ENCODE data around the gene CHPF. TPM values are rescaled to one million over a fixed set of nuclear protein-coding genes. Genes with fewer than 3 reads are reported as not detected.

Gene CHPF
- total RNA-seq, 1 donor from 2014 or later, result 23.2 TPM

DNA sequence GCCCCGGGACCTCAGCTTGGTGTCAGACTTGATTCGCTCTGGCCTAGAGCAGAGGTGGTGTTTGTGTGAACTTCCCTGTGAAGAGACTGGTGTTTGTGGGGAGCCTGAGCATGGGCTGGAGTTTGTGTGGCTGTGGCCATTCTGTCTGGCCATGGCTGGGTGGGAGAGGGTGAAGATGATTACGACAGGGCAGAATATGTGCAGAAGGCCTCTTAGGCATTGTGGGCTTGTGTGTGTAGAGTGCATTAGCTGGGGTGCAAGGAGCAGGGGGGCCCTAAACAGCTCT, 17.2 kb upstream of the CHPF start:
- Histone ChIP-seq H3K4me1 (no peaks in the 10 kb centered on the region), H3K27me3 (ENCODE audit: low read depth) (no peaks in the 10 kb centered on the region), H3K4me3 (no peak overlapping the region), H3K36me3 (peaks cover 17% of the 10 kb centered on the region), H3K9me3 (no peaks in the 10 kb centered on the region), H3K27ac (no peak overlapping the region)
- DNase-seq (no peak), ATAC-seq (no peak)
- TF ChIP-seq CTCF (IDR thresholded peaks at IDR 0.05), result no peak
- intact Hi-C loops (cut with DNase I), result no loop called here

- DNase-seq (no peak), ATAC-seq (peak in 1 of 2 donors; percentile 51)
- peak; percentile 77 for TF ChIP-seq CTCF (IDR thresholded peaks at IDR 0.05)
- no peak overlapping the region for H3K27ac ChIP-seq
- no peaks in the 10 kb centered on the region for H3K9me3 ChIP-seq
- intact Hi-C loops (cut with DNase I), result no loop called here
- no peaks in the 10 kb centered on the region for H3K27me3 ChIP-seq (ENCODE audit: low read depth)
- no peak overlapping the region for H3K4me3 ChIP-seq
- peaks cover 12% of the 10 kb centered on the region for H3K36me3 ChIP-seq
- H3K4me1 ChIP-seq, result no peaks in the 10 kb centered on the region
Observed at GRCh38 chr2:219560037-219560892, 16.7 kb upstream of the CHPF start.

DNA sequence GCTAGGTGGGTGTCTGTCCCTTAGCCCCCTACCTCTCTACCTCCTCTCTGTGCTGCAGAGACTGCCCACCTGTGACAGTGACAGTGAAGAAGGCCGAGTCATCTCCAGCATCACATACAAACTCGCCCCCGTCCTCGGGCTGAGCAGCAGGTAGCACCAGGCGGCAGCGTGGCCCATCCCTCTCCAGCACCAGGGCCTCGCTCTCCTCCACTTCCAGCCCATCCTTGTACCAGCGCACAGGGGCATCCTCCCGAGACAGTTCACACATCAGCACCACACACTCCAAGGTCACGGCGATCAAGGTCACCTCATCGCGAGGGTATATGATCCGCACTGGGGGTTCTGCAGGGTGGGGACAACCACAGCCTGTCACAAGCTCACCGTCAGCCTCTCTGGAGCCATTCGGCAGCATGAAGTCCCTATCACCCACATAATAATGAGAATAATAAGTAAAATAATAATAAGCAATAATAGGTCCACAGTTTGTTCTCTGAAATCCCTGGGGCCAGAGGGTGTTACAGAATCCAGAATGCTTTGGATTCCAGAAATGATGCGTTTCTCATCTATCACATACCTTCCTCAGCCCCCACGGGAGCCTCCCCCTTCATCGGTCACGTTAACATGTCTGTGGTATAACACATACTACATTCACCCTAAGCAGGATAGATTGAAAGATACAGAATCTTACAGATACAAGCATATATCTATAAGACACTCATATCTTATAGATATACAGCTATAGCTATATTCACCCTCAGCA, 15.7 kb upstream of the CHPF start:
- H3K36me3 ChIP-seq, result peaks cover 10% of the 10 kb centered on the region
- no peak for ATAC-seq
- no peaks in the 10 kb centered on the region for H3K4me1 ChIP-seq
- no peak overlapping the region for H3K4me3 ChIP-seq
- H3K27ac ChIP-seq, result no peak overlapping the region
- H3K9me3 ChIP-seq, result no peaks in the 10 kb centered on the region
- no peak for TF ChIP-seq CTCF (IDR thresholded peaks at IDR 0.05)
- no peak for DNase-seq
- H3K27me3 ChIP-seq (ENCODE audit: low read depth), result no peaks in the 10 kb centered on the region
- intact Hi-C loops (cut with DNase I), result no loop called here

- Histone ChIP-seq H3K9me3 (no peaks in the 10 kb centered on the region), H3K4me1 (peaks cover under 1% of the 10 kb centered on the region), H3K36me3 (peaks cover 4% of the 10 kb centered on the region), H3K27me3 (ENCODE audit: low read depth) (peaks cover 5% of the 10 kb centered on the region), H3K4me3 (no peak overlapping the region), H3K27ac (no peak overlapping the region)
- ATAC-seq (no peak), DNase-seq (peak; percentile 27)
- intact Hi-C loops (cut with DNase I), result no loop called here
- no peak for TF ChIP-seq CTCF (IDR thresholded peaks at IDR 0.05)
Observed at GRCh38 chr2:219557791-219558785, 14.5 kb upstream of the CHPF start.

DNA sequence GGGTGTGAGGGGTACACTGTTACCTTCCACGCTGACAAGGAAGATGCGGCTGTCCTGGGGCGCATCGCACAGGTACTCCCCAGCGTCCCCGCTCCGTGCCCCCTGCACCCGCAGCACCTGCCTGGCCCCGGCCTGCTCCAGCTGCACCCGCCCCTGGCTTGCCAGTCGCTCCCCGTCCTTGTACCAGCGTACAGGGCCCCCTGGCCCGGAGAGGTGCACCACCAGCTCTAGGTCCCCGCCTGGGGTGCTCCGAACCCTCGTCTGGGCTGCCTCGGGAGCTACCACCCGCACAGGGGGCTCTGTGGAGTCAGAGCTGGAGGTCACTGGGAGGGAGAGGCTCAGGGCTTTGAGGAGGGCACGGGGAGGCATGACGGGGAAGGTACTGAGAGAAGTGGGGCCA, 13.7 kb upstream of the CHPF start:
- Histone ChIP-seq H3K36me3 (peaks cover under 1% of the 10 kb centered on the region), H3K9me3 (no peaks in the 10 kb centered on the region), H3K27me3 (ENCODE audit: low read depth) (peaks cover 13% of the 10 kb centered on the region), H3K4me1 (peaks cover 6% of the 10 kb centered on the region), H3K27ac (no peak overlapping the region), H3K4me3 (no peak overlapping the region)
- no peak for ATAC-seq
- no peak for TF ChIP-seq CTCF (IDR thresholded peaks at IDR 0.05)
- intact Hi-C loops (cut with DNase I), result no loop called here
- no peak for DNase-seq

All from lower lobe of right lung (tissue), 2 donors.